ENCODE results near the gene FOXC1. TPM values are rescaled to one million over a fixed set of nuclear protein-coding genes. Genes with fewer than 3 reads are reported as not detected.

The FOXC1 gene
- total and polyA plus RNA-seq, 2 donors, result 4.2 to 7.3 TPM

DNA sequence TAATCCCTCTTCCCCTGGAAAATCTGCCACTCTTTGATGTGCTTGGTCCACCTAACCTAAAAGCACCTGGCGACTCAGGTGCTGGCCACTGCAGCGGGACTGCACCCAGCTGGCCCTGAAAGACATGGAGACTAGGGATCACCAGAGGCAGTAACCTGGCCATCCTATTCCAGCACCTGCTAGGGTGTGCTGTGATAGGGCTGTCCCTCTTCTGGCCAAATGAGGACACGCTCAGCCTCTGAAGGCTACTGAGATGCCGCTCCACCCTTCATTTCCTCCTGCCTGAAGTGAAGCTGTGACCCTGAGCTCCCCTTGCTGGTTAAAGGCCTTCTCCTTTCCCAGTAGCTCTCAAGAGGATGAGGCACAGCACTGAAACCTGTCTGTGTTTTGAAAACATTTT, 24.4 kb downstream of the FOXC1 start:
- DNase-seq (ENCODE audit: extremely low spot score), result no peak
- Histone ChIP-seq H3K4me1 (ENCODE audit: insufficient read depth) (no peaks in the 10 kb centered on the region), H3K36me3 (ENCODE audit: insufficient read depth) (no peaks in the 10 kb centered on the region), H3K27ac (ENCODE audit: low read depth) (no peak overlapping the region), H3K4me3 (ENCODE audit: low read depth, low read length) (no peak overlapping the region)
- WGBS, result 97% methylated on average over 4 of the region's 4 CpGs

DNA sequence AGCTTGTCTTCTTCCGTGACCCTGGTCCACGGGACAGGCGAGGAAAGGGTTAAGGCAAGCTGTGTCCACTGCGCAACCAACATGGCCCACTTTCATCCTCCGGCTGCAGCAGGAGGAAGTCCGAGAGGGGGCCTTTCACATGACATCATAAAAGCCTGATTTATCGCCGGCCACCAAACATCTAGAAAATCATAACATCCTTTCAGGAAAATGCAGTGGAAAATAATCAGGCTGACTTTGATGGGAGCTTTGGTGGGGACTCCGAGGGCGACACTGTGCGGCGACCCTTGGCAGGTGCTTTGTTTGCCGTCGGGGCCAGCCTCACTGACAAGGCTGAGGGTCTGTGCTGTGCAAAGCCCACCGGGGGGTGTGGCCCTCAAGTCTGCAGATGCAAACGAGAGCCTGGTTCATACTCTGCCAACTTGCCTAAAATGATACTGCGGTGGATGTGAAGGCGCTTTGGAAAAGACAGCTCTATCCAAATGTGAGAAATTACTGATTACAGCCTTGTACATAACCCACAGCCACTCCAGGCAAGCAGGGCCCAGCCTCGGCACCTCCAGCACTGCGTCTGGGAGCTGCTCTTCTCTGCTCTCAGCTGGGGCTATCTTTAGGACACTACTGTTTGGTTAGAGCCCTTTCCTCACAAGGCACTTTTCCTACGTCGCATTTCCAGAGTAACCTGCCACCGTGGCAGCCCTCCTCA, 25.7 kb downstream of the FOXC1 start:
- no peaks in the 10 kb centered on the region for H3K36me3 ChIP-seq (ENCODE audit: insufficient read depth)
- no peak overlapping the region for H3K27ac ChIP-seq (ENCODE audit: low read depth)
- WGBS, result 53% methylated on average over 23 of the region's 23 CpGs
- DNase-seq (ENCODE audit: extremely low spot score), result no peak
- H3K4me3 ChIP-seq (ENCODE audit: low read depth, low read length), result no peak overlapping the region
- no peaks in the 10 kb centered on the region for H3K4me1 ChIP-seq (ENCODE audit: insufficient read depth)

DNA sequence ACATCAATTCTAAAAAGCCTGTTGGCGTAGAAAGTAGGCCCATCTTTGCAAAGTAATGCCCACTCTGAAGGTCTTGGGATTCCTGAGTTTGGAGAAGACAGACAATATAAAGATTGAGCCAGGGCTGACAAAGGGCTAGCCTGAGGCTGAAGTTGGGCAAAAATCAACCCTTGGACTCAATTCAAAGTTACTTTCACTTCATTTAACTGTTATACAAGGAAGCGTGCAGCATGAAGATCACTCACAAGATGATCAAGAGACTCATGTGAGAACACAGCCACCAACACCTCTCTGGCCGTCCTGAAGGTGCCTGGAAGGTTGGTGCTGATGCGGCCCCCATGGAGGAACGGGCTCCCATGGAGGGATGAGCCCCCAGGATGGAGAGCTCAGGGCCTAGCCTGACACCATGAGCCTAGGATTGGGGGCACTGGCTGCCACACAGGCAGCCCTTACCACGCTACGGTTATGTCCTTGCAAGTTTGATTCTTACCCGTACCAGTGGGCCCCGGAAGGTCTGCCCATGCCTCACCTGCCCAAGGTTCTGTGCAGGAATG, 26.6 kb downstream of the FOXC1 start:
- DNase-seq (ENCODE audit: extremely low spot score), result no peak
- Histone ChIP-seq H3K4me1 (ENCODE audit: insufficient read depth) (no peaks in the 10 kb centered on the region), H3K4me3 (ENCODE audit: low read depth, low read length) (no peak overlapping the region), H3K27ac (ENCODE audit: low read depth) (no peak overlapping the region), H3K36me3 (ENCODE audit: insufficient read depth) (no peaks in the 10 kb centered on the region)
- 94% methylated on average over 9 of the region's 9 CpGs for WGBS

DNA sequence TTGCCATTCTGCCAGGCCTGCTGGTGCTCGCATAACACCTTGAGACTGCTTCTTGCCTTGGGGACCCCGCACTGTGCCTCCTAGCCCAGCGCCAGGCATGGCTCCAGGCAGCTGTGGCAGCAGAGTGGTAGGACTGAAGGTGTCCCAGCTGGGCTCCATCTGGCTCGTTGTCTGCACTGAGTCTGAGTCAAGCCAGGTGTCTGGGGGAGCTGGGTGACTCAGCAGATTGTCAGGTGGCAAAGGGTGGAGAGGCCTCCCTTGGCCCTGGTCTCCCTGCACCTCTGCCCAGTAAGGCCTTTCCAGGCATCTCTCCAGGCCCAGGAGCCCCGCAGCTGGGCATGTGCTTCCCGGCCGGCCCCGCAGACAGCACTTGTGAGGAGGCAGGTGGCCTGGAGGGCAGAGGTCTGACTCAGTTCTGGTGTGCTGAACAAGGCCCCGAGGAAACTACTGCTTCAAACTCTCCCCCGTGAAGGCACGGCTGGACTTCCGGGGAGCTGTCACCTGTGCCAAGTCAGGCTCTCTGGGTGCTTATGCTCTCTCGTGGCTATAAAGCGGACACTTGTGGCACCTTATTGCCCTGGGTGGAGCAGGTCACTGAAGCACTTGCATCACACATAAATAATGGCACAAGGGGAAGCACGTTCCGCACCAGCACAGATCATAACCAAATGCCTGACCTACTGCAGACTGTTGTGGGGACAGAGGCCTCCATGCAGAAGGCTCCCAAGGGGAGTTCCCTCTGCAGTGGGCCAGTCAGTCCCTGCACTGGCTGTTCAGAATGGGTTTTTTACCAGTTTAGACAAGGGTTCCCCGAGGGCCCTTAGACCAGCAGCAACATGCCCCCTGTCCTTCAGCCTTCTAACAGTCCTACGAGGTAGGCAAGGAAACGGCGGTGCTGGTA, 27.5 kb downstream of the FOXC1 start:
- WGBS, result 91% methylated on average over 20 of the region's 20 CpGs
- no peak for DNase-seq (ENCODE audit: extremely low spot score)
- H3K36me3 ChIP-seq (ENCODE audit: insufficient read depth), result no peaks in the 10 kb centered on the region
- no peak overlapping the region for H3K4me3 ChIP-seq (ENCODE audit: low read depth, low read length)
- H3K4me1 ChIP-seq (ENCODE audit: insufficient read depth), result no peaks in the 10 kb centered on the region
- no peak overlapping the region for H3K27ac ChIP-seq (ENCODE audit: low read depth)

DNA sequence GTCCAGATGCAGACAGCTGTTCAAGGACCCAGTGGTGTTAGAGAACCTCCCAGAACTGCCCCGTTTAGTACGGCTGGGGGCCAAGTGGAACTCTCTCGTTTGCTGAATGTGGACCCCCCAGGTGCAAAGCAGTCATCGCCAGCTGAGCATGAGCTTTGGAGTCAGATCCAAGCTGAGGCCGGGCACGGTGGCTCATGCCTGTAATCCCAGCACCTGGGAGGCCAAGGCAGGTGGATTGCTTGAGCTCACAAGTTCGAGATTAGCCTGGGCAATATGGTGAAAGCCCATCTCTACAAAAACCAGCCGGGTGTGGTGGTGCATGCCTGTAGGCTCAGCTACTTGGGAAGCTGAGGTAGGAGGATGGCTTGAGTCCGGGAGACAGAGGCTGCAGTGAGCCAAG, 29.7 kb downstream of the FOXC1 start:
- 85% methylated on average over 9 of the region's 9 CpGs for WGBS
- Histone ChIP-seq H3K36me3 (ENCODE audit: insufficient read depth) (no peaks in the 10 kb centered on the region), H3K4me3 (ENCODE audit: low read depth, low read length) (no peak overlapping the region), H3K4me1 (ENCODE audit: insufficient read depth) (no peaks in the 10 kb centered on the region), H3K27ac (ENCODE audit: low read depth) (no peak overlapping the region)
- DNase-seq (ENCODE audit: extremely low spot score), result no peak

DNA sequence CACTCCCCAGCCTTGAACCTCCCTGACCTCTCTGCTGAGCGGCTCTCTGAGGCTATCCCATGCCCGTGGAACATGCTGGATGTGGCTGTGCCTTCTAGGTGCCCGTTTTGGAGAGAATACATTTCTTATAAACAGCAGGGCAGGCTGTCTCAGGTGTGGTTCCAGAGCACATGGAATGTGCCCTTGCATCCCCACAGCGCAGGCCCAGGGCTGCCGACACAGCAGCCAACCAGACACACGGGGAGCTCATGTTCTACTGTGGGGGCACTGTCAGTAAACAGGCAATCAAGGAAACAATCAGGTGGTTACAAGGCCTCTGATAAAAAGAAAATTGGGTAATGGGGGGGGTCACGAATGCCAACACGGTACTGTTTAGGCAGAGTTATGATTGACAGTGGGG, 30.8 kb downstream of the FOXC1 start:
- Histone ChIP-seq H3K36me3 (ENCODE audit: insufficient read depth) (no peaks in the 10 kb centered on the region), H3K27ac (ENCODE audit: low read depth) (no peak overlapping the region), H3K4me3 (ENCODE audit: low read depth, low read length) (no peak overlapping the region), H3K4me1 (ENCODE audit: insufficient read depth) (no peaks in the 10 kb centered on the region)
- DNase-seq (ENCODE audit: extremely low spot score), result no peak
- 90% methylated on average over 8 of the region's 8 CpGs for WGBS

DNA sequence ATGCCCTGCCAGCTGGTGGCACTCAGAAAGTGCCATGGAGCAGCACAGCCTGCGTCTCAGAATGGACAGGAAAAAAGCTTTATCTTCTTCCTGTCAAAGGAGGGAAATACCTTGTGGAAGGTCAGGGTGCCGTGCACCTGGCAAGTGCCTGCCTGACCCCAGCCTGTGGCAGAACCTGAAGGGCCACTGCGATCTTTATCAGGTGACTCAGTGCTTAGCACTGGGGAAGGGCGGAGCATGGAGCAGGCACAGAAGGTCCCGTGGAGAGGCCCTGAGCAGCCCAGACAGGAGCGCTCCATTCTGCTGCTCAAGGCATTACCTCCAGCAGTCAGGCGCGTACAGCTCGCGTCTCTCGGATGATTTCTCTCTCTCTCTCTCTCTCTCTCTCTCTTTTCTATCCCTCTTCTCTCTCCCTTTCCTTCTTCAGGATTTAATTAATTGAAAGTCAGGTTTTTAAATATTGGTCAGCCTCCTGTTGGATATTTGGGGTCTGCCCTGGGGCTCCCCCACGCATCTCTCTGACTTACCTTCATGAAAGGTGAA, 31.7 kb downstream of the FOXC1 start:
- Histone ChIP-seq H3K4me1 (ENCODE audit: insufficient read depth) (no peaks in the 10 kb centered on the region), H3K27ac (ENCODE audit: low read depth) (no peak overlapping the region), H3K4me3 (ENCODE audit: low read depth, low read length) (no peak overlapping the region), H3K36me3 (ENCODE audit: insufficient read depth) (no peaks in the 10 kb centered on the region)
- 85% methylated on average over 12 of the region's 12 CpGs for WGBS
- DNase-seq (ENCODE audit: extremely low spot score), result no peak

DNA sequence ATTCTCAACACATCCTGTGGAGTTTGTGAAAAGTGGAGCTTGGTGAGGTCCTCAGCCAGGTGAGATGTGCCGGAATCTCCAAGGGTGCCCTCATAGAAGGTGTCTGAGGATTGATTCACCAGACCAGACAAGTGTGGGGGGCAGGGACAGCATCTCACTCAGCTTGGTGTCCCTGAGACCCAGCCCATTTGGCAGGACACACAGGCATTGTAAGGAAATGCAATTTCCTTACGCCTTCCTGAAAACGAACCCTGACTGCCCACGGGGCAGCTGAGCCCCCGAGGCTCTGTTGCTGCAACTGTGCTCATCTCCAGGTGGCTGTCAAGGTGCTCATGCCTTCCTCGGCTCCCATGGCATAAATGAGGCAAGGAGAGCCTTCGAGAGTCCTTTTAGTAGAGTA, 33.4 kb downstream of the FOXC1 start:
- no peak for DNase-seq (ENCODE audit: extremely low spot score)
- Histone ChIP-seq H3K27ac (ENCODE audit: low read depth) (no peak overlapping the region), H3K4me1 (ENCODE audit: insufficient read depth) (no peaks in the 10 kb centered on the region), H3K4me3 (ENCODE audit: low read depth, low read length) (no peak overlapping the region), H3K36me3 (ENCODE audit: insufficient read depth) (no peaks in the 10 kb centered on the region)
- WGBS, result 71% methylated on average over 7 of the region's 7 CpGs

DNA sequence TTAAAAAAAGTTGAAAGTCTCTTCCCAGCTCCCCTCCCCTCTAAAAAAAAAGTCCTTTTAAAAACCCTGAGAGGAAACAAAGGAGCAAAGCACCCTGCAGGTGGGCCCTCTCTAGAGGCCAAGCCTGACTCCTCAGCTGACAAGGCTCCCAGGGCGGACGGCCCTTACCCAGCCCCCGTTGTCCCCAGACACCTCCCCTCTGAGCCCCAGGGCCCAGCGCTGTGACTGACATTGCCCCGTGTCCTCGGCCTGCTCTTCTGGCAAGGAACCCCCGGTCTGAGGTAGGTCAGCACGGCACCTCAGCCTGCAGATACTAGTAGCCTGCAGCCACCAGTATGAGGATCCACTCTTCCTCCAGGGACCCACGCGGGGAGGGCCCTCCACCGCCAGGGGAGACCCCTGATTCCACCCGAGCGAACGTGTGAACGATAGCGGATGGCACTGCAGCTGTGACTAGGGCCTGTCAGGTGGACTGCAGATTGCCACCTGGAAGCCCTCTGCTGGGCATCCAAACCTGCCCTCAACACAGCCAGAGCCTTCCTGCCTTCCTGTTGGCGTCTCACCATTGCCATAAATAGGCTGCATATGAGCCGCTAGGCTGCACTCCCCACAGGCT, 34.2 kb downstream of the FOXC1 start:
- Histone ChIP-seq H3K36me3 (ENCODE audit: insufficient read depth) (no peaks in the 10 kb centered on the region), H3K4me3 (ENCODE audit: low read depth, low read length) (no peak overlapping the region), H3K27ac (ENCODE audit: low read depth) (no peak overlapping the region), H3K4me1 (ENCODE audit: insufficient read depth) (no peaks in the 10 kb centered on the region)
- WGBS, result 88% methylated on average over 18 of the region's 18 CpGs
- DNase-seq (ENCODE audit: extremely low spot score), result no peak

DNA sequence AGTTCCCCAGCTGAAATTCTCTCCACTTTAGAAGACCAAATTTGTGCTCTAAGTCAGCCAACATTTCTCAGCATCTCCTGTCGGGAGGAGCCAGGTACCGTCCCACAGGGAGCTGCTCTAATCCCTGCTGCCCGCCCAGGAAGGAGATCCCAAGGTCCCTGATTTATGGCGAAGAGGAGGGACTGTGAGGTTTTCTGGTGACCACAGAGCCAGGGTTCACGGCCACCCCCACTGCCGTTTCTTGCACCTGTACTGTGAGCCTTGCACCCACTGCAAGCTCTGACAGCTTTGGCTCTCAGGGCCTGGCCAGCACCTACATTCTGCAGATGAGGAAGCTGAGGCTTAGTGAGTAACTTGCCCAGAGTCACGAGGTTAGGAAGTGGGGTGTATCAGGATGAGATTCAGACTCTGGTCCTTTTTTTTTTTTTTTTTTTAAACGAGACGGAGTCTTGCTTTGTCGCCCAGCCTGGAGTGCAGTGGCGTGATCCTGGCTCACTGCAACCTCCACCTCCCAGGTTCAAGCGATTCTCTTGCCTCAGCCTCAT, 34.9 kb downstream of the FOXC1 start:
- 83% methylated on average over 12 of the region's 12 CpGs for WGBS
- Histone ChIP-seq H3K4me3 (ENCODE audit: low read depth, low read length) (no peak overlapping the region), H3K27ac (ENCODE audit: low read depth) (no peak overlapping the region), H3K36me3 (ENCODE audit: insufficient read depth) (no peaks in the 10 kb centered on the region), H3K4me1 (ENCODE audit: insufficient read depth) (no peaks in the 10 kb centered on the region)
- DNase-seq (ENCODE audit: extremely low spot score), result no peak

DNA sequence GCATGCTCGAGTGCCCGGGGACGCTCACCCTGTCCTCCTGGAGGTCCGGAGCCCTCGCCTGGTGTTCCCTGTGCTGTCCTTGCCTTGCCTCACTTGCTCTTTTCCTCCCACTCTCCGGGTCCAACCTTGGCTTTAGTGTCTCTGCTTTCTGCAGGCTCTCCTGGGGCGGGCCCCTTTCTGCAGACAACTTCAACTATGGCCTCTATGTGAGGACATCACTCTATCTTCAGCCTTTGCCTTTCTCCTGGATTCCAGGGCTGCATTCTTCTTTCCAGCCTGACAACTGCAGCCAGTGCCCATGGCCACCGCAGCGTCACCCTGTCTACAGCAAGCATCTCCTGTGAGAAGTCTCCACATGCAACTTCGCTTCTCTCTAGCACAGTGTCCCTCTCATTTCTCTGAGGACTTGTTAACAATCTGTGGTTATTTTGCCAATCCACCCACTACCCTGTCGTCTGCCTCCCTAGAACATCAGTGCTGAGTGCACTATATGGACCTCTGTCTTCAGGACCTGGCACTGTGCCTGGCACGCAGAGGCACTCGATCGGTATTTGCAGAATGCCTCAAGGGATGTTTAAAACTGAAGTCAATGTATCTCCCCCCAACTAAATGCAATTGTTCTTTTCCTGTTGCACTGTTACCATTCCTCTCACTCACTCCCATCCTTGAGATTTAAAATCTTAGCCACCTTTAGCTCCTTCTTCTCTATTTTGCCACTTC, 35.9 kb downstream of the FOXC1 start:
- no peaks in the 10 kb centered on the region for H3K4me1 ChIP-seq (ENCODE audit: insufficient read depth)
- DNase-seq (ENCODE audit: extremely low spot score), result no peak
- WGBS, result 82% methylated on average over 14 of the region's 14 CpGs

DNA sequence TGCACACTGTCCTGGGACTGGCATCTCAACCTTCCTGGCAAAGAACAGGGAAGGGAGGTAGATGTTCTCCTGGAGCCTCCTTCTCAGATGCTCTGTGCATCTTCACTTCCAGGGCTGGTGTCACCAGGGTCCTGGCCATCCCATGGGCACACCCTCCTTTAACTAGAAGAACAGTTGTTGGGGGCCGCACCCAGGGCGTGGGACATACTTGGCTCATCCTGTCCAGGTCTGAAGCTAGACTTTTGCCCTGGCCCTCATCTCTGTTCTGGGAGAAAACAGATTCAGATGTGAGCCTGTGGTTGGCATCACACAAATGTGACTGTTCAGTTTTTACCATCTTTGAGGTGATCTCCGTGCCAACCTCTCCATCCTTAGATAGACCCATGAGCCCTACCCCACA, 41.6 kb downstream of the FOXC1 start:
- H3K27ac ChIP-seq (ENCODE audit: low read depth), result no peak overlapping the region
- no peaks in the 10 kb centered on the region for H3K4me1 ChIP-seq (ENCODE audit: insufficient read depth)
- no peak for DNase-seq (ENCODE audit: extremely low spot score)
- no peaks in the 10 kb centered on the region for H3K36me3 ChIP-seq (ENCODE audit: insufficient read depth)
- H3K4me3 ChIP-seq (ENCODE audit: low read depth, low read length), result no peak overlapping the region
- WGBS, result 97% methylated on average over 3 of the region's 3 CpGs

More for the DNA sequence above, 35.9 kb downstream of the FOXC1 start:
- Histone ChIP-seq H3K4me3 (ENCODE audit: low read depth, low read length) (no peak overlapping the region), H3K27ac (ENCODE audit: low read depth) (no peak overlapping the region), H3K36me3 (ENCODE audit: insufficient read depth) (no peaks in the 10 kb centered on the region)

DNA sequence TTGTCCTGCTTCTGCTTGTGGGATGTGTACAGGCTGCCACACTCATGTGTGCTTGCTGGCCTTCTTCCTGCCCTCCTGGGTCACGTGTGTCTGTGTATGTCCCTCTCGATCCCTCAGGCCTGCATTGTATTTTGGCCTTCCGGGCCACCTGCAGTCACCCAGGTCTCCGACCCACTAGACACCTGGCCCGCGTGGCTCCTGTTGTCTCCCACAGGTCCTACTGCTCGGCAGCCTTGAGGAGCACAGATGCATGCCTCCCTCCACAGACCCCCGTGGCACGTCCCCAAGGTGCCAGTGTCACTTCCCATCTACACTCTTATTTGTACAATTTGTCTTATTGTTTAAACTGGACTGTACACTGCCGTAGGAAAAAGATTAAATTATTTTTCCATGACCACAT, 43.1 kb downstream of the FOXC1 start:
- no peaks in the 10 kb centered on the region for H3K36me3 ChIP-seq (ENCODE audit: insufficient read depth)
- WGBS, result 94% methylated on average over 10 of the region's 10 CpGs
- no peaks in the 10 kb centered on the region for H3K4me1 ChIP-seq (ENCODE audit: insufficient read depth)
- H3K4me3 ChIP-seq (ENCODE audit: low read depth, low read length), result no peak overlapping the region
- H3K27ac ChIP-seq (ENCODE audit: low read depth), result no peak overlapping the region
- DNase-seq (ENCODE audit: extremely low spot score), result no peak

Data from urinary bladder (tissue), 4 donors.